Tibial nerve (tissue), 4 donors: ENCODE results near the gene SRXN1. TPM values are rescaled to one million over a fixed set of nuclear protein-coding genes. Genes with fewer than 3 reads are reported as not detected.

ENCODE experiments used
- DNase-seq, 2 donors: peaks; one replicate each; pipeline ENCODE4 v3.0.0-alpha.2; 2019; ENCODE audit warnings: low spot score in 2 of 2
- H3K27ac ChIP-seq, 4 donors: fragments of 200-600 bp; sonication (generic) in 3 of 4; one replicate each; pipeline ENCODE4 v1.5.1; 2017 to 2019; ENCODE audit warnings: mild to moderate bottlenecking in 1 of 4
- H3K27me3 ChIP-seq, 2 donors: fragments of 200-600 bp; sonication (generic) in 1 of 2; one replicate each; pipeline versions ENCODE4 v1.5.1 to v1.6.0; 2017 to 2019
- H3K36me3 ChIP-seq, 3 donors: fragments of 200-600 bp; sonication (generic); one replicate each; pipeline ENCODE4 v1.5.1; 2018 to 2019
- H3K4me1 ChIP-seq, 4 donors: fragments of 200-600 bp; sonication (generic) in 3 of 4; one replicate each; pipeline ENCODE4 v1.5.1; 2017 to 2019
- H3K4me3 ChIP-seq, 4 donors: fragments of 200-600 bp; sonication (generic) in 3 of 4; one replicate each; pipeline ENCODE4 v1.5.1; 2017 to 2019; ENCODE audit warnings: mild to moderate bottlenecking in 1 of 4, moderate library complexity in 1 of 4
- H3K9me3 ChIP-seq, 4 donors: fragments of 200-600 bp; sonication (generic) in 3 of 4; one replicate each; pipeline ENCODE4 v1.5.1; 2017 to 2019
- CTCF ChIP-seq, 5 experiments: fragments of 200-600 bp in 3 of 5; fragments of 450-650 bp in 2 of 5; sonication (generic) in 3 of 5; IDR thresholded peaks; one replicate each; pipeline ENCODE4 v1.5.1; 2016 to 2019; ENCODE audit warnings: antibody characterized with exemption in 5 of 5, mild to moderate bottlenecking in 3 of 5, moderate library complexity in 2 of 5
- EP300 ChIP-seq, 2 donors: sonication (generic); formaldehyde crosslinking; IDR thresholded peaks; one replicate each; pipeline ENCODE4 v1.6.1; 2017; ENCODE audit warnings: antibody characterized with exemption in 2 of 2, mild to moderate bottlenecking in 1 of 2
- POLR2A ChIP-seq, 2 donors: fragments of 450-650 bp; IDR thresholded peaks; one replicate each; pipeline ENCODE4 v1.6.1; 2017; ENCODE audit warnings: antibody characterized with exemption in 2 of 2, mild to moderate bottlenecking in 2 of 2, moderate library complexity in 2 of 2
- WGBS, 2 donors: methylation state at CpG; one replicate each; pipeline ENCODE4 v1.1.5; 2018; 5-methylcytosine and 5-hydroxymethylcytosine counted together
- total RNA-seq, 4 donors: library from RNA; depleted of rRNA; stranded (reverse); fragments of >200 nt; gene quantifications; one replicate each; pipeline ENCODE4 v1.1.0, GENCODE V29; 2016

Gene SRXN1
- total RNA-seq, 4 donors from 2014 or later = 15.1 to 31.8 (median 19.5) TPM

GRCh38 chr20:684676-685319 lies 31.8 kb upstream of the SRXN1 start:
- no peaks in the 10 kb centered on the region for H3K36me3 ChIP-seq
- TF ChIP-seq EP300 (IDR thresholded peaks at IDR 0.05) (no peak), CTCF (IDR thresholded peaks at IDR 0.05) (no peak), POLR2A (IDR thresholded peaks at IDR 0.05) (no peak)
- WGBS, 2 donors = 60 to 71% methylated on average over 3 to 4 of the region's 4 CpGs
- peaks cover 0 to 78% of the 10 kb centered on the region in 2 donors for H3K27me3 ChIP-seq
- DNase-seq = no peak
- H3K27ac ChIP-seq = no peak overlapping the region
- no peaks in the 10 kb centered on the region for H3K9me3 ChIP-seq
- H3K4me3 ChIP-seq = no peak overlapping the region
- no peaks in the 10 kb centered on the region for H3K4me1 ChIP-seq

GRCh38 chr20:682123-682522 lies 29.1 kb upstream of the SRXN1 start:
- Histone ChIP-seq H3K36me3 (no peaks in the 10 kb centered on the region), H3K27me3 (peaks cover 0 to 79% of the 10 kb centered on the region in 2 donors), H3K9me3 (no peaks in the 10 kb centered on the region), H3K4me1 (no peaks in the 10 kb centered on the region), H3K4me3 (no peak overlapping the region), H3K27ac (no peak overlapping the region)
- WGBS, 2 donors = 69 to 85% methylated on average over 1 of the region's 1 CpG
- no peak for DNase-seq
- TF ChIP-seq EP300 (IDR thresholded peaks at IDR 0.05) (no peak), CTCF (IDR thresholded peaks at IDR 0.05) (no peak)

- TF ChIP-seq CTCF (IDR thresholded peaks at IDR 0.05) (no peak), EP300 (IDR thresholded peaks at IDR 0.05) (no peak), POLR2A (IDR thresholded peaks at IDR 0.05) (no peak)
- H3K4me3 ChIP-seq = no peak overlapping the region
- DNase-seq = no peak
- H3K27ac ChIP-seq = no peak overlapping the region
- H3K4me1 ChIP-seq = peaks cover 0 to 13% (median 8%) of the 10 kb centered on the region in 4 donors
- 79 to 83% methylated on average over 2 of the region's 2 CpGs for WGBS, 2 donors
- no peaks in the 10 kb centered on the region for H3K9me3 ChIP-seq
- no peaks in the 10 kb centered on the region for H3K36me3 ChIP-seq
- H3K27me3 ChIP-seq = peaks cover 0 to 83% of the 10 kb centered on the region in 2 donors
Measured at GRCh38 chr20:680638-681187, 27.7 kb upstream of the SRXN1 start.

- Histone ChIP-seq H3K9me3 (no peaks in the 10 kb centered on the region), H3K36me3 (no peaks in the 10 kb centered on the region), H3K4me3 (no peak overlapping the region), H3K27me3 (peaks cover 0 to 84% of the 10 kb centered on the region in 2 donors), H3K4me1 (peaks cover 0 to 22% (median 12%) of the 10 kb centered on the region in 4 donors), H3K27ac (no peak overlapping the region)
- 81 to 88% methylated on average over 5 of the region's 5 CpGs for WGBS, 2 donors
- no peak for DNase-seq
- no peak for TF ChIP-seq EP300 (IDR thresholded peaks at IDR 0.05)
- no peak for TF ChIP-seq CTCF (IDR thresholded peaks at IDR 0.05)
- no peak for TF ChIP-seq POLR2A (IDR thresholded peaks at IDR 0.05)
Measured at GRCh38 chr20:677957-678356, 25.0 kb upstream of the SRXN1 start.

GRCh38 chr20:676967-677366 lies 24.0 kb upstream of the SRXN1 start:
- H3K36me3 ChIP-seq = no peaks in the 10 kb centered on the region
- 70 to 80% methylated on average over 3 of the region's 3 CpGs for WGBS, 2 donors
- peaks cover 0 to 22% (median 12%) of the 10 kb centered on the region in 4 donors for H3K4me1 ChIP-seq
- peaks cover 0 to 86% of the 10 kb centered on the region in 2 donors for H3K27me3 ChIP-seq
- H3K27ac ChIP-seq = no peak overlapping the region
- no peak for TF ChIP-seq EP300 (IDR thresholded peaks at IDR 0.05)
- no peak for TF ChIP-seq POLR2A (IDR thresholded peaks at IDR 0.05)
- no peak for TF ChIP-seq CTCF (IDR thresholded peaks at IDR 0.05)
- no peak overlapping the region for H3K4me3 ChIP-seq
- no peak for DNase-seq
- no peaks in the 10 kb centered on the region for H3K9me3 ChIP-seq
